Superior temporal gyrus (tissue), 1 donor: ENCODE data around the gene BIRC6.
"Not testable (repeated sequence)": the region's sequence is repeated elsewhere in the genome, so short reads cannot be mapped to it uniquely, and the experiment has no call there.

ENCODE experiments used
- DNase-seq: peaks from one replicate; pipeline ENCODE4 v3.0.0-alpha.2; 2016; ENCODE audit errors: extremely low spot score

BIRC6 gene

GRCh38 chr2:32611771-32612170 lies 254.9 kb downstream of the BIRC6 start:
- no peak for DNase-seq

- DNase-seq = no peak
These were observed 257.3 kb downstream of the BIRC6 start for GRCh38 chr2:32614084-32614483.

GRCh38 chr2:32617599-32618189 lies 260.9 kb downstream of the BIRC6 start:
- no peak for DNase-seq

GRCh38 chr2:32622570-32623310 lies 265.9 kb downstream of the BIRC6 start:
- no peak for DNase-seq

- no peak for DNase-seq
These were observed 266.5 kb downstream of the BIRC6 start for GRCh38 chr2:32623311-32623706.

- no peak for DNase-seq
These were observed 268.0 kb downstream of the BIRC6 start for GRCh38 chr2:32624812-32625211.

GRCh38 chr2:32626639-32627221 lies 269.9 kb downstream of the BIRC6 start:
- DNase-seq = no peak

- DNase-seq = no peak
These were observed 270.6 kb downstream of the BIRC6 start for GRCh38 chr2:32627441-32627813.

- DNase-seq = peak; percentile 96
These were observed 271.2 kb downstream of the BIRC6 start, which contains the start of gene TTC27 for GRCh38 chr2:32627814-32628579. Gene TTC27 (plus strand): TSS chr2:32628050. CDS start chr2:32628293, 243 bp downstream.

GRCh38 chr2:32632089-32632488 lies 275.3 kb downstream of the BIRC6 start:
- no peak for DNase-seq

- DNase-seq = no peak
These were observed 276.2 kb downstream of the BIRC6 start for GRCh38 chr2:32633040-32633439.

- not testable (repeated sequence) for DNase-seq
These were observed 281.7 kb downstream of the BIRC6 start for GRCh38 chr2:32638548-32638947.

GRCh38 chr2:32641180-32641579 lies 284.4 kb downstream of the BIRC6 start:
- no peak for DNase-seq

GRCh38 chr2:32647180-32647651 lies 290.4 kb downstream of the BIRC6 start:
- DNase-seq = no peak

GRCh38 chr2:32652555-32653209 lies 295.9 kb downstream of the BIRC6 start:
- DNase-seq = no peak

- DNase-seq = no peak
These were observed 299.2 kb downstream of the BIRC6 start for GRCh38 chr2:32656069-32656468.

- DNase-seq = no peak
These were observed 307.0 kb downstream of the BIRC6 start for GRCh38 chr2:32663864-32664263.

GRCh38 chr2:32666704-32667103 lies 309.9 kb downstream of the BIRC6 start:
- DNase-seq = no peak

GRCh38 chr2:32668254-32668653 lies 311.4 kb downstream of the BIRC6 start:
- DNase-seq = no peak
